ENCODE data around the gene PRKCE. TPM values are rescaled to one million over a fixed set of nuclear protein-coding genes. Genes with fewer than 3 reads are reported as not detected.

PRKCE gene
- total and polyA plus RNA-seq, 2 donors (not counting 3 experiments of a cell fraction or from before 2014, with no cell fraction given) = 27.9 to 33.9 TPM

GRCh38 chr2:46001741-46002506 is 350.4 kb downstream of the PRKCE start:
- BruUV-seq (replicated peaks) = no TSS peak
- intact Hi-C loops (cut with micrococcal nuclease) = no loop called here
- no peak overlapping the region for H3K9ac ChIP-seq (replicated peaks; ENCODE audit: extremely low read depth, insufficient read depth, low read length)
- no peaks in the 10 kb centered on the region for H3K9me3 ChIP-seq (replicated peaks; ENCODE audit: control insufficient read depth, insufficient read depth, low read length)
- no peaks in the 10 kb centered on the region for H3K9me1 ChIP-seq (replicated peaks; ENCODE audit: control insufficient read depth, extremely low read depth, insufficient read depth, low read length)
- H2AFZ ChIP-seq (ENCODE audit: low read depth, low read length) = no peak overlapping the region
- FAIRE-seq (no peak), DNase-seq (ENCODE audit: low read depth, low spot score) (no peak)
- ChIA-PET POLR2A (no interaction called here), CTCF (interaction anchor here (0.6 to 2.0 kb wide), 3 partner anchors 9 to 460 kb away, joined by 3 to 13 read pairs (median 3); no protein-coding TSS in a partner anchor)
- no peaks in the 10 kb centered on the region for H3K79me2 ChIP-seq (ENCODE audit: control insufficient read depth, insufficient read depth, low read length)
- no peak overlapping the region for H3K4me3 ChIP-seq (replicated peaks in 1 of 3; ENCODE audit: insufficient read depth in 1 of 3, low read depth in 1 of 3, low read length in 3 of 3)
- no peaks in the 10 kb centered on the region for H4K20me1 ChIP-seq (replicated peaks; ENCODE audit: control insufficient read depth, extremely low read depth, insufficient read depth, low read length)
- H3K4me1 ChIP-seq (ENCODE audit: control insufficient read depth, extremely low read depth, insufficient read depth, low read length) = no peaks in the 10 kb centered on the region
- no peak overlapping the region for H3K27ac ChIP-seq (ENCODE audit: insufficient read depth, low read depth, low read length)
- no peaks in the 10 kb centered on the region for H3K27me3 ChIP-seq (ENCODE audit: control insufficient read depth in 2 of 2, insufficient read depth in 2 of 2, low read length in 2 of 2)
- H3K4me2 ChIP-seq (ENCODE audit: insufficient read depth, low read length) = no peak overlapping the region
- dilution Hi-C loops (cut with MboI; ENCODE audit: extremely low pct_ligation_motif_present, low sequenced_read_pairs) = no loop called here
- TF ChIP-seq MAX (IDR thresholded peaks at IDR 0.05; ENCODE audit: insufficient read depth, insufficient read length) (no peak), MYC (IDR thresholded peaks at IDR 0.05; ENCODE audit: low read depth, low read length) (no peak), CTCF (IDR thresholded peaks at IDR 0.05; ENCODE audit: extremely low read depth in 1 of 2, insufficient read depth in 1 of 2, low read depth in 1 of 2, low read length in 2 of 2) (no peak), FOS (IDR thresholded peaks at IDR 0.05; ENCODE audit: borderline replicate concordance, insufficient read depth, low read length) (no peak), GATA2 (IDR thresholded peaks at IDR 0.05; ENCODE audit: insufficient read depth, insufficient read length, low read depth, low read length) (no peak), JUN (IDR thresholded peaks at IDR 0.05; ENCODE audit: borderline replicate concordance, insufficient read depth, insufficient read length, low read depth) (no peak)
- peaks cover 0 to 2% of the 10 kb centered on the region in 2 experiments for H3K36me3 ChIP-seq (ENCODE audit: control insufficient read depth in 2 of 2, extremely low read depth in 1 of 2, insufficient read depth in 2 of 2, low read length in 2 of 2)
